GM18511 (cell line): ENCODE results near the gene PHACTR4.
"Not testable (repeated sequence)": the region's sequence is repeated elsewhere in the genome, so short reads cannot be mapped to it uniquely, and the experiment has no call there.

Experiments used
- ATAC-seq: cut with Tn5 transposase; IDR thresholded peaks from one replicate; pipeline ENCODE4 v1.9.1; 2021; ENCODE audit warnings: mild to moderate bottlenecking, moderate library complexity; ENCODE audit not compliant: unreplicated experiment

PHACTR4 gene

GRCh38 chr1:28369371-28370238 lies at the start of gene PHACTR4:
Gene PHACTR4, plus strand, starts transcription at chr1:28369740. Its CDS starts 37,708 bp downstream, at chr1:28407448.
- peak; percentile 89 for ATAC-seq

GRCh38 chr1:28322194-28322593 lies 47.3 kb upstream of the PHACTR4 start:
- ATAC-seq: peak; percentile 46

- no peak for ATAC-seq
Measured at GRCh38 chr1:28323720-28324119, 45.8 kb upstream of the PHACTR4 start.

GRCh38 chr1:28326515-28326914 lies 43.0 kb upstream of the PHACTR4 start:
- ATAC-seq: no peak

GRCh38 chr1:28326984-28327383 lies 42.6 kb upstream of the PHACTR4 start:
- no peak for ATAC-seq

- not testable (repeated sequence) for ATAC-seq
Measured at GRCh38 chr1:28327431-28327830, 42.1 kb upstream of the PHACTR4 start.

- no peak for ATAC-seq
Measured at GRCh38 chr1:28328228-28328648, 41.3 kb upstream of the PHACTR4 start.

- ATAC-seq: no peak
Measured at GRCh38 chr1:28329395-28330153, 40.0 kb upstream of the PHACTR4 start.

GRCh38 chr1:28338897-28339296 lies 30.6 kb upstream of the PHACTR4 start:
- no peak for ATAC-seq

GRCh38 chr1:28339551-28339950 lies 30.0 kb upstream of the PHACTR4 start:
- ATAC-seq: no peak

GRCh38 chr1:28340221-28340974 lies 29.1 kb upstream of the PHACTR4 start:
- ATAC-seq: no peak

GRCh38 chr1:28341591-28341990 lies 27.9 kb upstream of the PHACTR4 start:
- no peak for ATAC-seq

- no peak for ATAC-seq
Measured at GRCh38 chr1:28343405-28343804, 26.1 kb upstream of the PHACTR4 start.

- ATAC-seq: not testable (repeated sequence)
Measured at GRCh38 chr1:28353248-28353810, 16.2 kb upstream of the PHACTR4 start.

- ATAC-seq: no peak
Measured at GRCh38 chr1:28354121-28354520, 15.4 kb upstream of the PHACTR4 start.

- no peak for ATAC-seq
Measured at GRCh38 chr1:28358716-28359115, 10.8 kb upstream of the PHACTR4 start.

- no peak for ATAC-seq
Measured at GRCh38 chr1:28359592-28360239, 9.8 kb upstream of the PHACTR4 start.

- ATAC-seq: no peak
Measured at GRCh38 chr1:28364888-28365287, 4.7 kb upstream of the PHACTR4 start.

- no peak for ATAC-seq
Measured at GRCh38 chr1:28365864-28366263, 3.7 kb upstream of the PHACTR4 start.

- ATAC-seq: not testable (repeated sequence)
Measured at GRCh38 chr1:28368608-28369007, 932 bp upstream of the PHACTR4 start.
